NCI-H748 (cell line): ENCODE results near the gene UBE3C.
"Not testable (repeated sequence)": the region's sequence is repeated elsewhere in the genome, so short reads cannot be mapped to it uniquely, and the experiment has no call there.

Source experiments
- DNase-seq: peaks from one replicate; lab custom pipeline; 2025; ENCODE audit not compliant: unreplicated experiment; lab: John Stamatoyannopoulos, UW

Gene UBE3C

DNA sequence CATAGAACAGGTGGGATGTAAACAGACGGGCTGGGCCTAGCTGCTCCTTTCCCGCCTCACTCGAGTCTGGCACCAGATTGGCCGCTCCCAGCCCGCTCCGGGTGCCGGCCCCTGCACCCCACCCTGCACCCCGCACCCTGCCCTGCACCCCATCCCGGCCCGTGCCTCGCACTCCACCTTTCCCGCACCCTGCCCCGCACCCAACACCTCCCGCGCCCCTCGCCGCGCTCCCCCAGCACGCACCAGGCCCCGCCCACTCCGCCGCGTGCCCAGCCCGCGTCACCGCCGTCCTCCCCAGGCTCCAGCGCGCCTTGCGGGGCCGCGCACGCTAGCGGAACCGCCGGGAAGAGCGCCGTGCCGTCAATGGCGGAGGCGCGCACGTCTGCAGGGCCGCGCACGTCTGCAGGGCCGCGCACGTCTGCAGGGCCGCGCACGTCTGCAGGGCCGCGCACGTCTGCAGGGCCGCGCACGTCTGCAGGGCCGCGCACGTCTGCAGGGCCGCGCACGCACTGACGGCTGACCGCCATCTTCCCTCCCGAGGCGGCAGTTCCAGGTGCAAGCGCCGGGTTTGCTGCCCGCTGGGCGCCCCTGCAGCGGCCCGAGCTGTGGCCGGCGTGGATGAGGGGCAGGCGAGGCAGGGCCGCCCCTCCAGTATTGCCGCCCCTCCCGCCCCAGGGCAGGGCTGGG is at the start of gene UBE3C:
Gene UBE3C, plus strand, starts transcription at position 503 of the 687 bp plus-strand sequence. CDS start 347 bp downstream, outside the sequence.
- peak; percentile 95 for DNase-seq

DNA sequence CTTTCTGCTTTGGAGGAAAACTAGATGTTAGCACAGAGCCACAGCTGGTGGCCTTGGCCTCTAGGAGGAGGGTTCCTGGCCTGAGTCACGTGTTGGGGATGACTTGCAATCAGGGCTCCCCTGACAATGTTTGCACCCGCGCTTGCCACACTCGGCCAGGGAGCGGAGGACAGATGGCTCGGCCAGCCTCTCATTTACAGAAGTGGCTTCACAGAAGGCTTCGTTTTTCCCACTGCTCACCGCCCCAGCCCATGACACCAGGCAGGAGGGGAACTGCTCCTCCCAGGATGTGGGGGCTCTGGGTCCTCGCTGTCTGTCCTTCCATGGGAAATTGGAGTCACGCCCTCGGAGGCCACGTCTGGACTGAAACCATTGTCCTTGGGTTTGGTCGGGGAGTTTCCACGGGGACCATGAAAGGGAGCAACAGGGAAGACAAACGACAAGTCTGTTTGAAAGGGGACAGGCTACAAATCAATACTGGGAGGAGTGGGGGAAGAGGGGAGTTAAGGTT is 49.6 kb upstream of the UBE3C start:
- no peak for DNase-seq

DNA sequence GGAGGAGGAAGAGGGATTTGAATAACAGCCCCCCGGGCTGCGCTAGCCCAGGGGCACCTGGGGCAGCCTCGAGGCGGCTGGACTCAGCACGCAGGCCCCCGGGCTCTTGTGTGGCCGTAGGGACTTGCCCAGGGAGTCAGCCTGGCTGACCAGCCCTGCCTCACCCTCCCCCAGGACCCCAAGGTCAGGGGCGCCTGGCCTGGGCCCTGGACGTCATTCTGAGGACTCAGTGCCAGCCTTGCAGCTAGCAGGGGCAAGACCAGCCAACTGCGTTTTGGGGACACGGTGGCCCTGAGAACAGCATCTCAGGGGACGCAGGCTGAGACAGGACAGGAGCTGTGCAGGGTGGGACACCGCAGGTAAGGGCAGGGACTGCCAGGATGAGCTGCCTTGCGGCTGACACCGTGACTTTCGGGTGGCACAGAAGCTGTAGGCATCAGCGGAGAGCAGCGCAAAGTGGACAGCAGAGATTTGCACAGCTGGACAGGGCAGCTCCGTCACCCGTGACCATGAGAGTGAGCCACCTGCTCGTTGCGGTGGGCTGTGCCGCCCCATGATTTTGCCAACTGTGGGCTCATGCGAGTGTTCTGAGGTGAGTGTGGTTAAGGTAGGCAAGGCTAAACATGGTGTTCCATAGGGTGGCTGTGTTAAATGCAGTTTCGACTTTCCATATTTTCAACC is 48.1 kb upstream of the UBE3C start:
- no peak for DNase-seq

DNA sequence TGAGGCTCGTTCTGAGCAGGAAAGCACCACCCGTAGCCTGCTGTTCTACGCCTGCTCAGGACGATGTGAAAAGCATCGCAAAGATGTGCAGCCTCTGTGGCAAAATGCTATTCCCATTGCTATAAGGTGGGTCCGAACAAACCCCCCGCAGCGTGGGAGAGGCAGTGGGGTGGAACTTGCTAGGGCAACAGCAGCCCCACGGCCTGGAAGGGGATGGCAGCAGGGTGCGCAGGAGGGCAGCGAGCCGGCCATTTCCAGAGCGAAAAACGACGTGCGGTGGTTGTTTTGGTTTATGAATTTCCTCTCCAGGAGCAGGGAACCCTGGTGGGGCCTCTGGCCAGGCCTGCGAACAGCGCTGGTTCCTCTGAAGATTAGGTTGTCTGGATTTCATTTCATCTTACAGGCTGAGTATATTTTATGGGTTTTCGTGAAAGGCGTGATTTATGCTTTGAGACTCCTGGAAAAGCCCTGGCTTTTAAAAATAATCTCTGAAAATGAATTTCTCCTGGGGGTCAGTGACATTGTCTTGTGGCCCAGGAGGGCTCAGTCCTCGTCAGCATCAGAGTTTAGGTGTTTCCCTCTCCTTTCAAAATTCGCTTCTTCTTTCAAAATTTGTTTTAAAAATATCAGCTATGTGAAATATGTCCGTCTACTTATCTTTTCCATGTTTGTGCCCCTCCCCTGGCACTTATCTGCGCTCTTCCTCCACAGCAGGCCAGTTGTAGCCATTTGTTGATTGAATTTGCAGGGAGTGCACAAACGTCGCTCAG is 42.3 kb upstream of the UBE3C start:
- no peak for DNase-seq

DNA sequence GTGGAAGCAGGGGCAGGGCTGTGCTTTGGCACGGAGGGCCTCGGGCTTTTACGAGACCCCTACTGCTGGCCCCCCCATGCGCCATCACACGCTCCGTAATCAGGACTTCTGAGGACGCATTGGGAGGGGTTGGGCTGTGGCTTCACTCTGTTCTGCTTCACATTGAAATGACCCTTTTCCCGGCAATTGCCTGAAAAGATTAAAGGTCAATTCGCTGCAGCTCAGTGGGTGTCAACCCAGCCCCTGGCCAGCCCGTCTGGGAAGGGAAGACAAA is 41.7 kb upstream of the UBE3C start:
- DNase-seq = peak; percentile 17

DNA sequence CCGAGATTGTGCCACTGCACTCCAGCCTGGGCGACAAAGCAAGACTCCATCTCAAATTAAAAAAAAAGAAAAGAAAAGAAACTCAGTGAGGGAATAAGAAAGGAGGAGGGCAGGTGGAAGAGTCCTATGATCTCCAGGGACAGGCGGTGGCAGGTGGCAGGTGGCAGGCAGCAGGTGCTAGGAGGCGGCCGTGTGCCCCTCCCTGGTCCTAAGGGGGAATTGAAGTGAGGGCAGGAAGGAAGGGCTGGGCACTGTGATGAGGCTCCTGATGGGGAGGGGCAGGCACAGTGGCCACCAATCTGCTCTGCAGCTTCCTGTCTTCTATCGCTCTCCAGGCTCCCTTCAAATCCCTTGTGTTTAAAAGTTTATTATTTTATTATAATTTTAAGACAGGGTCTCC is 41.2 kb upstream of the UBE3C start:
- DNase-seq = peak; percentile 74

DNA sequence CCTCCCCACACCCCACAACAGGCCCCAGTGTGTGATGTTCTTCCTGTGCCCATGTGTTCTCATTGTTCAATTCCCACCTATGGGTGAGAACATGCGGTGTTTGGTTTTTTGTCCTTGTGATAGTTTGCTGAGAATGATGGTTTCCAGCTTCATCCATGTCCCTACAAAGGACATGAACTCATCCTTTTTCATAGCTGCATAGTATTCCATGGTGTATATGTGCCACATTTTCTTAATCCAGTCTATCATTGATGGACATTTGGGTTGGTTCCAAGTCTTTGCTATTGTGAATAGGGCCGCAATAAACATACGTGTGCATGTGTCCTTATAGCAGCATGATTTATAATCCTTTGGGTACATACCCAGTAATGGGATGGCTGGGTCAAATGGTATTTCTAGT is 38.7 kb upstream of the UBE3C start:
- DNase-seq = not testable (repeated sequence)

DNA sequence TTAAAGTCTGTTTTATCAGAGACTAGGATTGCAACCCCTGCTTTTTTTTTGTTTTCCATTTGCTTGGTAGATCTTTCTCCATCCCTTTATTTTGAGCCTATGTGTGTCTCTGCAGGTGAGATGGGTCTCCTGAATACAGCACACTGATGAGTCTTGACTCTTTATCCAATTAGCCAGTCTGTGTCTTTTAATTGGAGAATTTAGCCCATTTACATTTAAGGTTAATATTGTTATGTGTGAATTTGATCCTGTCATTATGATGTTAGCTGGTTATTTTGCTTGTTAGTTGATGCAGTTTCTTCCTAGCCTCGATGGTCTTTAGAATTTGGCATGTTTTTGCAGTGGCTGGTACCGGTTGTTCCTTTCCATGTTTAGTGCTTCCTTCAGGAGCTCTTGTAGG is 35.1 kb upstream of the UBE3C start:
- DNase-seq = not testable (repeated sequence)

DNA sequence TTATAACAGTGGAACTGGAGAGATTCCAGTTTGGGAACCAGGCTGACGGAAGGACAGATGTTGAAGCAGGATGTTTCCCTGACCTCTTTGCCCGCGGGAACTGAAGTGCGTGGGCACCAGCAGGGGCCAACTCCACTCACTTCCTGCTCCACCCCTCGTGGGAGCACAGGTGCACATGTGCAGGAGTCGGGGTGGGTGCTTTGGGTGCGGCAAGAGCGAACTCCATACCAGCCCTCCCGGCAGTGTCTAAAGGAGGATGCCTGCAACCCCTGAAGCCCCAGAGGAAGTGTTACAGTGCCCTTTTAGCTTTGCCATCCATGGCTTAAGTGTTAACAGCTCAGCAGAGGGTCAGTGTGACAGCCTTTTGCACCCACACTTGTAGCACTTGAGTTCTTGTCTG is 27.4 kb upstream of the UBE3C start:
- no peak for DNase-seq

DNA sequence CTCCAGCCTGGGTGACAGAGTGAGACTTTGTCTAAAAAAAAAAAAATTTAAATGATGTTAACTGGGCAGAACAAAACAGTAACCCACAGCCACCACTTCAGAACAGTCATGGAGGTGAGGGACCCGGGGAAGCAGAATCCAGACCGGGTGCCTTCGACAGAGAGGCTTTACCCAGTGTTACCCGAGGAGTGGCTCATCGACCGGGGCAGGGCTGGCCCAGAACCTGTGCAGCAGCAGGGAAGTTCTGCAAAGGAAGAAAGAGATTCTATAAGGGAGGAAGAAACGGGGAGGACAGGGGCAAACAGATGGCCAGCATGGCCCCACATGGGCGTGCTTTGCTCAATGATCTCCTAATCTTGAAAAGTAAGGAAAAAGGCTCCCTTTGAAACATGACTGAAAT is 26.0 kb upstream of the UBE3C start:
- no peak for DNase-seq

DNA sequence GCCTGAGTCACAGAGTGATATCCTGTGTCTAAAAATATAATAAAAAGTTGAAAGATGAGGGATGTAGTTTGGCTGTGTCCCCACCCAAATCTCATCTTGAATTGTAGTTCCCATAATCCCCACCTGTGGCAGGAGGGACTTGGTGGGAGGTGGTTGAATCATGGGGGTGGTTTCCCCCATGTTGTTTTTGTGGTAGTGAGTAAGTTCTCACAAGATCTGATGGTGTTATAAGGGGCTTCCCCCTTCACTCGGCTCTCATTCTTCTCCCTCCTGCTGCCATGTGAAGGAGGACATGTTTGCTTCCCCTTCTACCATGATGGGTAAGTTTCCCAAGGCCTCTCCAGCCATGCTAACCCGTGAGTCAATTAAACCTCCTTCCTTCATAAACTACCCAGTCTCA is 25.1 kb upstream of the UBE3C start:
- no peak for DNase-seq

DNA sequence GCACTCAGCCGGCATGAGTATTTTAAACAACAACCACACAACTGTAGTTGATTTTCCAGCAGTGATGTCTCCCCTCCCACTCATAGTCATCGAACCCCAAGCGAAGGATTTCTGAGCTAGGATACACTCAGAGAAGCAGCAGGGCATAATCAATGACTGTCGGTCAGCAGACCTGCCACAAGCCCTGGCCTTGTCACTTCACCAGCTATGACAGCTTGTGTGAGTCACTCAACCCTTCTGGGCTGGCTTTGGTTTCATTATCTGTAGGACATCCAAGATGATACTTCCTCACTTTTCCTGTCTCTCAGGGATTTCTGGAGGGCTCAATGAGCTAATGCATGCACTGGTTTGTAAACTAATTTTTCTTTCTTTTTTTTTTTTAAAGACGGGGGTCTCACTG is 22.0 kb upstream of the UBE3C start:
- no peak for DNase-seq

DNA sequence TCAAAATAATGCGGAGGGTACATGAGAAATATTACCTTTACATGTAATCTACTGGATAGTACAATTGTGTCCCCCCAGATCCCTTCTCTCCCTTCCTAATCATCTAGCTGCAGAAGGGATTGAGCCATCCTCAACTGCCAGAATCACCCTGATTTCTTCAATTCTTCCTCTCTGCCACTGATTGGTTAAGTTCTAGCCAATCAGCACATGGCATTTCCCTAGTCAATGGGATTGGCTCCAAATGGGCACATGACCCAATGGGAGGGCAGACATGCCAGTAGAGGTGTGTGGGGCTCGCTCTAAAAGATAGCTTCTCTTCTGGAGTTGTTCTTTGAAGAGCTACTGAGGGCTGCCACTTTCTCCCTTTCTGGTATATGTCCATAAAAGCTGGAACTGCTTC is 20.9 kb upstream of the UBE3C start:
- DNase-seq = no peak

DNA sequence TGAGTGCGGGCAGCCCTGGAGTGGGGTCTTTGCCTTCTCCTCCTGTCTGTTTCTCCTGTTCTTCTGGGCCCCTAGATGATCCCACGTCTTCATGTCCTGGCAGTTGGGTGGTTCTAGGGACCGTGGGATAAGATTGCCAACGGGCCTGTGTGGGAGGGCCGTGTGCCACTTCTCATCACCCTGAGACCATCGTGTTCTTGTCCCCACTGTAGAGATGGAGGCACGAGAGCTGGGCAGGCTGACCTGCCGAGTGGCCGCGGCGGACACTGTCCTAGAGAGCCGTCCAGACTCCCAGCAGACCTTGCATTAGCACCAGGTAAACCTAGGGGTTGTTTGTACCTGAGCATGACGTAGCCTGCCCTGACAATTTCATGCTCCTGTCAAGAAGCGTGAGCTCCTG is 18.5 kb upstream of the UBE3C start:
- no peak for DNase-seq

DNA sequence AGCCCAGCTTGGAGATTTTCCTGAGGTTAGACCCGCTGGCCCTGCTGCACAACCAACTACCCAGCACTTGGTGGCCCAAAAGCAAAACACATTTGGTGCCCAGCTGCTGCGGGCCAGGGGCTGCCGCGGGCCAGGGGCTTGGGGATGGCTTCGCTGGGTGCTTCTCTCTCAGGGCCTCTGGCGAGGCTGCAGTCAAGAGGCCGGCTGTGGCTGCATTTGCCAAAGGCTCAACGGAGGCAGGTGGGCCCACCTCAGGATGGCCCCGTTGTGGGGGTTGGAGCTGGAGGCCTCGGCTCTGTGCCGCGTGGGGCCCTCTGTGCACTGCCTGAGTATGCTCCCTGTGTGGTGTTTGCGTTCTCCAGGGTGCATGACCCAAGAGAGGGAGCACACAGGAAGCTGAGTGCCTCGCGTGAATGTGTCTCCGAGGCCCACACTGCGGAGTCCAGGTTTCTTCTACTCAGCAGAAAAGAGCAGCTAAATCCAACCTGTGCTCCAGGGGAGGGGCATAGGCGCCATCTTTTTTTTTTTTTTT is 17.5 kb upstream of the UBE3C start:
- no peak for DNase-seq

DNA sequence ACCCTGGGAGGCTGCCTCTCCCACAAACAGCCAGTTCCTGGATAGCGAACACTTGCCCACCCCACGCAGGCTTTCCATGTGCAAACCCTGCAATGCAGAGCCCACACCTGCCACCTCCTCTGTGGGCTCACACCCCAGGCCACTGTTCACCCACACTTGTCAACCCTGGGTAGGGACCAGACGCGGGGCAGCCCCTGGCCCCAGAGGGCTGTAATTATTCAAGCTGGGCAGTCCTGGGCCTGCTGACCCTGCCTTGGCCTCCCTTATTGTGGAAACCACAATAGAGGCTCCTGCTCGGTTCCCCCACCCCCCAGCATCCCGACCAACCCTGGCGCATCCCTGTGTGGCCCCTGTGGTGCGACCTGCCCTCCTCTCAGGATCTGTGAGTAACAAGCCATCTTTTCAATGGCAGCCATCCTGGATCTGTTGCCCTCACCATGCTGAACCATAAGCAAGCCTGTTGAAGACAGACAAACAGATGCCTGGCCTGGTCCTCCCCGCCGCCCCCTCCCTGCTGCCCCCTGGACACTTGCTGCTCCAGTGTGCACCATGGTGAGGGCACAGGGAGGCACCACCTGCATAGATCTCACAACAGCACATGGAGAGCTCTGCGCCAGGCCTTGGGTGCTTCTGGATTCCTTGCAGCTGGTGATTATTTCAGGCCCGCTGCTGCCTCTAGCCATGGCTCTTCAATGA is 15.8 kb upstream of the UBE3C start:
- DNase-seq = no peak

DNA sequence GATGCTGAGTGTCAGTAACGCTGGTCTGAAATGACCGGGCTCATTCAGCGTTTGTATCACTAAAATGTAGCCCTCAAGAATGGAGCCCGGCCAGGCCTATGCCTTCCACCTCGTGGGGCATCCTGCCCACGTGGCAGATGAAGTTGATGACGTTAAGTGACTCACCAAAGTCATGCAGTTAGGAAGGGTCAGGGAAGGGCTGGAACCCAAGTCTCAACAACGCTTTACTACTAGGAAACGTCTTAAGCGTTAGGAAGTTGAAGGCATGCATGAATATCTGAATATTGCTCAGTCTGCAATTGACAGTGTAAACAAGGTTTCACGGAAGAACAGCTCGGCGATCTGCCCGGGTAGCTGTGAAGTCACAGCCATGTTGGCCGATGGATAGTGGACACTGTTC is 14.0 kb upstream of the UBE3C start:
- DNase-seq = no peak

DNA sequence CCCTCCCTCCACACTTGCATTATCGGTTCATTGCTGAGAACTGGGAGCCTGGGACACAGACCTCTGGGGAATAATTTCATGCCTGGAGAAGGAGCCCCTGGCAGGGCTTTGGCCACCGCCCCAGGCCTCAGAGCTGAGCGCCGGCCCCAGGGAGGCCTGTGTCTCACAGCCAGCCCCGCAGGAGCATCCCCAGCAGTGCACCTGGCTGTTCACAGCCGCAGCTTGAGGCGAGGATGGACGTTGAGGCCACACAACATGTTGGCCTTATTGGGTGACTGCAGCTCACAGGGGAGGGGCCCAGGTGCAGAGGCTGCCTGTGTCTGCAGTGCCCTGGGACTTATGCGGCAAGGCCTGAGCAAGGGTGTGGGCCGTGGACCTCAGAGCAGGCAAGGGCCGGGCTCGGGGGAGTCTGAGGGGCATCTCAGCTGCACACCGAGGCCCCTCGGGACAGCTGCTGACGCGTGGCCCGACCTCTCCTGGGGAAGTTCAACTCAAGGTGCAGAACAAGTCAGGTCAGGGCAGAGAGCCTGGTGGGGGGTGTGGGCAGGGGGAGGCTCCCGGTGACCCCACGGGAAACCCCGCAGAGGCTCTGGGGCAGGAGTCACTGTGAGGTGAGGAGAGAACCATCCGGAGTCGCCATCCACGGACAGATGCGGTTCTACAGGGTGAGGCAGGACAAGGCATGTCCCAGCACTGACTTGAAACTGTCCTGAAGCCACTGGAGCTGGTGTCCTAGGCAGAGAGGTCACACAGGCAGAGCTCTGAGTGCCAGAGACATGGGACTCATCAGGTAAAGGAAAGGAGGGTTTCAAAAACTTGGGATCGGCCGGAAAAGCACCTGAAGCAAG is 13.1 kb upstream of the UBE3C start:
- DNase-seq = no peak

DNA sequence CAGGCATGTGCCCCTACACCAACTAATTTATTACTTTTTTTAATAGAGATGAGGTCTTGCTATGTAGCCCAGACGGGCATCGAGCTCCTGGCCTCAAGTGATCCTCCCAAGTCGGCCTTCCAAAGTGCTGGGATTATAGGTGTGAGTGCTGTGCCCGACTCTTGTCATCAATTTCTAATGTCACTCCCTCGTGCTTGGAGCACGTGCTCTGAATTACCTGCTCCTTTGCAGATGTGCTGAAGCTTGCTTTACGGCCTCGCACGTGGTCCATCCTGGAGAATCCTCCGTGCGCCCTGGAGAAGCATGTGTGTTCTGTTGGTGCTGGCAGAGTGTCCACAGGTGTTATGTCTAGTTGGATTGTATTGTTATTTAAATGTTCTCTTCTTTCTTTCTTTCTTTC is 11.8 kb upstream of the UBE3C start:
- no peak for DNase-seq

DNA sequence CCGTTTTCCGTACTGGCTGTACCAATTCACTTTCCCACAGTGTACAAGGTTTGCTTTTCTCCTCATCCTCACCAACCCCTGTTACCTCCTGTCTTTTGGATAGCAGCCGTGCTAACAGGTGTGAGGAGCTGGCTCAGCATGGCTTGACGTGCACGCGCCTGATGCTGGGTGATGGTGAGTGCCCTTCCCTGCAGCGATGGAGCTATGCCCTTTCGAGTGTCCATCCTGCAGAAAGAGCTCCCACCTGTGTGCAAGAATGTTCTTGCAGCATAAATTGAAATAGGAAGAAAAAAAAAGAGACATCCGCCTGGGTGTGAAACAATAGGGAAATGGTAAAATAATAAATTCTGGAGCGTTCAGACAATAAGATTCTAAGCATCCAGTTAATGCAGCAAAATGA is 9.5 kb upstream of the UBE3C start:
- peak; percentile 47 for DNase-seq
